ENCODE data around the gene PGBD5. TPM values are rescaled to one million over a fixed set of nuclear protein-coding genes. Genes with fewer than 3 reads are reported as not detected.
A peak's percentile ranks its signal among the peaks of the same experiment; 100 is the strongest.

The PGBD5 gene
- polyA plus RNA-seq, 1 of the 3 experiments (the other 2 are of a cell fraction) = 0.15 TPM

DNA sequence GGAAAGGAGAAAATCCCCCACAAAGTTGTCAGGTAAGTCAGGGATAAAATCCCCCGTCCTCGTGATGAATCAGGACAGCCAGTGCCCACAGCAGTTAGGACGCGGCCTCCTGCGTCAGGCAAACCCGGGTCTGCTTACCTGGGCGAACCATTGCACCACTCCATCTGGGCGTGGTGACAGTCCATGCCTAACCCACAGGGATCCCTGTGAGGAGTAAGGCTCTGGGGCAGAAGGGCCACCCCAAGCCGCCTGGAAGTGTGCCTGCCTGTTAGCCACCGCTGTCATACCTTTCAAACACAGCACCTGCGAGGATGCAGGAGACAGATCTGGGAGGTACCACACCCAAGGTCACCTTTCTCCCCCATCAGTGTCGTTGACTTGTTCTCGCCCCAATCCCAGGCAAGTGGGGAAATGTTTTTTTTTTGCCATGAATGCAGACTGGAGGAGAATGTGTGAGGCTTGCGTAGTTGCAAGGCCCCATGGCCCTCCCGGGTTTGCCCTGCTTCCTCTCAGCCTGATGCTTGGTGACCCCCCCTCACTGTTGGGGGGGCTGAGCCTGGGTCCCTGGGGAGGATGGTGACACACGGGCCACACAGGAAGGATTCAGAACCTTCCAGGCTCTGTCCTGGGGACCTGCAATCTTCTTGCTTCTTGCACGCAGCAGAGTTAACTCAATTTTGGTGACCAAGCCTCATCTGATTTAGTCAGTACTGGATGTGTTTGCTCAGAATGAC lies 107.0 kb downstream of the PGBD5 start:
- 77% methylated on average over 9 of the region's 17 CpGs for WGBS (ENCODE audit: low lambda C conversion rate)
- CTCF ChIA-PET = interaction anchor here (1.0 kb wide), 1 partner anchor 32 kb away, joined by 3 read pairs; no protein-coding TSS in a partner anchor
- DNase-seq = no peak
- Histone ChIP-seq H3K4me2 (no peak overlapping the region), H3K9me3 (no peaks in the 10 kb centered on the region), H2AFZ (ENCODE audit: low read depth) (no peak overlapping the region), H3K27me3 (ENCODE audit: insufficient read depth) (no peaks in the 10 kb centered on the region), H3K27ac (ENCODE audit: low read depth in 2 of 2, low read length in 1 of 2) (no peak overlapping the region), H3K79me2 (ENCODE audit: insufficient read depth) (no peaks in the 10 kb centered on the region), H4K20me1 (ENCODE audit: insufficient read depth) (no peaks in the 10 kb centered on the region), H3K9ac (no peak overlapping the region), H3K4me3 (ENCODE audit: low read depth in 2 of 2, low read length in 1 of 2) (no peak overlapping the region), H3F3A (replicated peaks; ENCODE audit: insufficient read depth) (no peaks in the 10 kb centered on the region), H3K9me2 (no peaks in the 10 kb centered on the region), H3K4me1 (ENCODE audit: control insufficient read depth in 1 of 2, insufficient read depth in 2 of 2, low read depth in 1 of 2, low read length in 1 of 2) (peaks cover 0 to 9% of the 10 kb centered on the region in 2 experiments; a peak in 1 of 4 replicates), H3K36me3 (replicated peaks in 1 of 2; ENCODE audit: control insufficient read depth in 1 of 2, insufficient read depth in 2 of 2, low read length in 1 of 2) (no peaks in the 10 kb centered on the region)
- TF ChIP-seq RFX5 (IDR thresholded peaks at IDR 0.05; ENCODE audit: low read length) (no peak), RXRA (IDR thresholded peaks at IDR 0.05; ENCODE audit: borderline replicate concordance, low read depth) (no peak), MEF2A (IDR thresholded peaks at IDR 0.05; ENCODE audit: borderline replicate concordance, low read depth) (no peak), SMC3 (IDR thresholded peaks at IDR 0.05; ENCODE audit: low read depth, low read length) (no peak)
- POLR2A ChIA-PET = no interaction called here

DNA sequence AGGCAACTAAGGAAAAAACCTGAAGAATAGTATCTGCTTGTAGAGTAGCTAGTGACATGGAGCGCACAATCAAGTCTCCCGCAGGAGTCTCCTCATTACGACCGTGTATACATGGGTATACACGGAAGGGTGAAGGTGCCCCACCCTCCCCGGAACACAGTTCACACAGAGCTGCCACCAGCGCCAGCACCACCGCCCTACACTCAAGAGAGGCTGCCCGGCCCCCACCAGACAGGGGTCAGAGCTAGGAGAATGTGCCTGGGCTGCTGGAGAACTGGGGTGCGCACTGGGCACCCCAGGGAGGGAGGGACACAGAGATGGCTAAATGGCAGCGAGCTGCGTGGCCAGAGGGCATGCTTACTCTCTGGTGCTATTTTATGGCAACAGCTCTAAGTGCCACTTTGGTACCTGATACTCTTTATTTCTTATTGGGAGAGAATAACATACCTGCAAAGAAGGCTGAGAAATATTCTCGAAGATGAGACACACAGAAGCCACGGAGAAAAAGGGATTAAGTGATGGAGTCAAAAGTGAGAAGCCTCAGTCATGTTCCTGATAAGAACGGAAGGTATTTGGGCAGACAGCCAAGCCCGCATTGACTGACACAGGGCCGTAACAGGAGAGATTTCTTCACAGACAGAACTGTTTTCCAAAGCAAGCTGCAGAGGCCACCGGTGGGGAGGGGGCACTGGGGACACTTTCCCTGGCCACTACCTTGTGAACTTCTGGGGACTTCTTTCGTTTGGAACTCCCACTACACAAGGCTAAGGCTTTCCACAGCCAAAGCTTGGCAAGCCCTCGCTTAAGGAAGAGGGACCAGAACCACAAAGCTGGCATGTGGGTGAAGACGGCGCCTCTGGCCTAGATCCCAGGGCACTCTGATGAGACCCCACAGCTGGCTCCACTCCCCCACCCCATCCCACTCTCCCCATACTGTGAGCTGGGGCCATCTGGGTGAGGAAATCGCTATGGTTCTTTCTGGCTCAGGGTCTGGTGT lies 108.0 kb downstream of the PGBD5 start:
- POLR2A ChIA-PET = no interaction called here
- Histone ChIP-seq H3K4me3 (ENCODE audit: low read depth in 2 of 2, low read length in 1 of 2) (no peak overlapping the region), H3K9ac (no peak overlapping the region), H3K36me3 (replicated peaks in 1 of 2; ENCODE audit: control insufficient read depth in 1 of 2, insufficient read depth in 2 of 2, low read length in 1 of 2) (no peaks in the 10 kb centered on the region), H3K9me3 (no peaks in the 10 kb centered on the region), H3F3A (replicated peaks; ENCODE audit: insufficient read depth) (no peaks in the 10 kb centered on the region), H4K20me1 (ENCODE audit: insufficient read depth) (no peaks in the 10 kb centered on the region), H3K9me2 (no peaks in the 10 kb centered on the region), H3K79me2 (ENCODE audit: insufficient read depth) (no peaks in the 10 kb centered on the region), H3K4me1 (ENCODE audit: control insufficient read depth in 1 of 2, insufficient read depth in 2 of 2, low read depth in 1 of 2, low read length in 1 of 2) (peaks cover 0 to 9% of the 10 kb centered on the region in 2 experiments; a peak in 1 of 4 replicates), H2AFZ (ENCODE audit: low read depth) (no peak overlapping the region), H3K27me3 (ENCODE audit: insufficient read depth) (no peaks in the 10 kb centered on the region), H3K4me2 (no peak overlapping the region), H3K27ac (ENCODE audit: low read depth in 2 of 2, low read length in 1 of 2) (no peak overlapping the region)
- TF ChIP-seq NFIC (IDR thresholded peaks at IDR 0.05; ENCODE audit: borderline replicate concordance) = no peak
- TF ChIP-seq MXI1 (IDR thresholded peaks at IDR 0.05; ENCODE audit: low read depth, low read length) = no peak
- TF ChIP-seq RAD21 (IDR thresholded peaks at IDR 0.05; ENCODE audit: low read length) = no peak
- TF ChIP-seq FOXJ3 (CRISPR knock-in tag; IDR thresholded peaks at IDR 0.05) = no peak
- TF ChIP-seq, protein P1, sequence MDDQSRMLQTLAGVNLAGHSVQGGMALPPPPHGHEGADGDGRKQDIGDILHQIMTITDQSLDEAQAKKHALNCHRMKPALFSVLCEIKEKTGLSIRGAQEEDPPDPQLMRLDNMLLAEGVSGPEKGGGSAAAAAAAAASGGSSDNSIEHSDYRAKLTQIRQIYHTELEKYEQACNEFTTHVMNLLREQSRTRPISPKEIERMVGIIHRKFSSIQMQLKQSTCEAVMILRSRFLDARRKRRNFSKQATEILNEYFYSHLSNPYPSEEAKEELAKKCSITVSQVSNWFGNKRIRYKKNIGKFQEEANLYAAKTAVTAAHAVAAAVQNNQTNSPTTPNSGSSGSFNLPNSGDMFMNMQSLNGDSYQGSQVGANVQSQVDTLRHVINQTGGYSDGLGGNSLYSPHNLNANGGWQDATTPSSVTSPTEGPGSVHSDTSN (IDR thresholded peaks at IDR 0.05) = no peak
- TF ChIP-seq, protein P2, sequence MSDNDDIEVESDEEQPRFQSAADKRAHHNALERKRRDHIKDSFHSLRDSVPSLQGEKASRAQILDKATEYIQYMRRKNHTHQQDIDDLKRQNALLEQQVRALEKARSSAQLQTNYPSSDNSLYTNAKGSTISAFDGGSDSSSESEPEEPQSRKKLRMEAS (IDR thresholded peaks at IDR 0.05; ENCODE audit: low read depth) = no peak
- TF ChIP-seq POLR2AphosphoS5 (IDR thresholded peaks at IDR 0.05; ENCODE audit: low read depth, low read length) = no peak
- no peak for TF ChIP-seq RXRA (IDR thresholded peaks at IDR 0.05; ENCODE audit: borderline replicate concordance, low read depth)
- TF ChIP-seq, protein P3, sequence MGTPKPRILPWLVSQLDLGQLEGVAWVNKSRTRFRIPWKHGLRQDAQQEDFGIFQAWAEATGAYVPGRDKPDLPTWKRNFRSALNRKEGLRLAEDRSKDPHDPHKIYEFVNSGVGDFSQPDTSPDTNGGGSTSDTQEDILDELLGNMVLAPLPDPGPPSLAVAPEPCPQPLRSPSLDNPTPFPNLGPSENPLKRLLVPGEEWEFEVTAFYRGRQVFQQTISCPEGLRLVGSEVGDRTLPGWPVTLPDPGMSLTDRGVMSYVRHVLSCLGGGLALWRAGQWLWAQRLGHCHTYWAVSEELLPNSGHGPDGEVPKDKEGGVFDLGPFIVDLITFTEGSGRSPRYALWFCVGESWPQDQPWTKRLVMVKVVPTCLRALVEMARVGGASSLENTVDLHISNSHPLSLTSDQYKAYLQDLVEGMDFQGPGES (IDR thresholded peaks at IDR 0.05; ENCODE audit: low read depth, low read length) = no peak
- TF ChIP-seq JUND (IDR thresholded peaks at IDR 0.05) = no peak
- CTCF ChIA-PET = interaction anchor here (0.8 to 1.0 kb wide), 2 partner anchors 8 to 31 kb away, joined by 3 read pairs; no protein-coding TSS in a partner anchor
- DNase-seq = peak; percentile 37
- WGBS (ENCODE audit: low lambda C conversion rate) = 54% methylated on average over 22 of the region's 23 CpGs

Measured in SK-N-SH (cell line).